Peyer's patch (tissue), 4 donors: ENCODE measurements around the gene RBL1. TPM values are rescaled to one million over a fixed set of nuclear protein-coding genes. Genes with fewer than 3 reads are reported as not detected.

Experiments
- DNase-seq, 3 donors: peaks; one replicate each; pipeline ENCODE4 v3.0.0-alpha.2; 2017 to 2019
- H3K27ac ChIP-seq, 4 donors: fragments of 200-600 bp; sonication (generic); one replicate each; pipeline ENCODE4 v1.5.1; 2016 to 2019
- H3K27me3 ChIP-seq, 2 donors: fragments of 200-600 bp; sonication (generic); one replicate each; pipeline ENCODE4 v1.5.1; 2019
- H3K36me3 ChIP-seq, 3 donors: fragments of 200-600 bp; sonication (generic); one replicate each; pipeline ENCODE4 v1.5.1; 2016 to 2019
- H3K4me1 ChIP-seq, 4 donors: fragments of 200-600 bp; sonication (generic); one replicate each; pipeline ENCODE4 v1.5.1; 2016 to 2019
- H3K4me3 ChIP-seq, 4 donors: fragments of 200-600 bp; sonication (generic); 1 replicate in 3 of 4; 2 replicates in 1 of 4; pipeline ENCODE4 v1.5.1; 2016 to 2019; ENCODE audit warnings: mild to moderate bottlenecking in 1 of 4
- H3K9me3 ChIP-seq, 4 donors: fragments of 200-600 bp; sonication (generic); one replicate each; pipeline ENCODE4 v1.5.1; 2016 to 2019; ENCODE audit warnings: mild to moderate bottlenecking in 1 of 4
- POLR2A ChIP-seq, 2 donors: fragments of 450-650 bp; IDR thresholded peaks; one replicate each; pipeline ENCODE4 v1.5.1; 2017; ENCODE audit warnings: antibody characterized with exemption in 2 of 2, mild to moderate bottlenecking in 2 of 2, moderate library complexity in 2 of 2
- small RNA-seq, 2 donors: library from RNA; depleted of rRNA; stranded (forward); fragments of <200 nt; gene quantifications; one replicate each; pipeline ENCODE3, GENCODE V24; 2016
- total RNA-seq, 4 donors: library from RNA; depleted of rRNA; stranded (reverse); fragments of >200 nt; gene quantifications; one replicate each; pipeline ENCODE4 v1.1.0, GENCODE V29; 2016
- TF ChIP-seq, protein P1 (sequence below), 6 experiments: fragments of 450-650 bp in 4 of 6; fragments of 200-600 bp in 2 of 6; sonication (generic) in 1 of 6; IDR thresholded peaks; one replicate each; pipeline ENCODE4 v1.5.1; 2017 to 2019; ENCODE audit warnings: antibody characterized with exemption in 6 of 6, mild to moderate bottlenecking in 3 of 6, moderate library complexity in 1 of 6

RBL1 gene
- total RNA-seq, 4 donors from 2014 or later = 5.8 to 33.8 (median 5.9) TPM

DNA sequence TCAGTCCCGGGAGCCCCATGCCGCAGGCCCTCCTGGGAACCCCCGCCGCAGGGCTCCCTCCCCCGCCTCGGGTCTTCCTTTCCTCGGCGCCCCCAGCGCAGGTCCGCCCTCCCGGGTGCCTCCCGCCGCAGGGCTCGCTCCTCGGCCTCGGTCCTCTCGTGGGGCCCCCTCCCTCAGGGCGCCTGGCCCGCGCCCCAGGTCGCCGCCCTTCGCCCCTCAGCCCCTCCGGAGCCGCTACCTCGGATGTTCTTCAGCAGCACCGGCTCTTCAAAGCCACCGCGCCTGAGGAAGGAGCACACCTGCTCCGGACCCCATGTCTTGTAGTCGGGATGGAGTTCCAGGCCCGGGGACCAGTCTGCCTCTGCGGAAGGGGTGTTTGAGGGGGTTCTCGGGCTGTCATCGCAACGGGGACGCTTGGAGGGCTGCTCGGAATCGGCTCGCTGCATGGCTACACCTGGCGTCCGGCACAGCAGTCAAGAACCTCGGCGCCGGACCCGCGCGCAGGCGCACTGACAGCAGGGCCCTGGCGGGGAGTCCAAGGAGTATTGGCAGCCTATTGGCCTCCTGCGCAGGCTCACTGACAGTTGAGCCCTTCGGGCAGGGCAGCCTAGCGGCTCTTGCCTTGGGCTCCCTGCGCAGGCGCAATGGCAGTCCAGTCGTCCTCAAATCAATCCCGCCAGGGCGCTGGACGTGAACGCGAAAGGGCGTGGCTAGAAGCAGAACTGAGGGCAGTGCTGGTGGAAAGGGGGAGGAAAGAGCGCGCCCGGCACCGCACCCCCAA is 144.4 kb downstream of the RBL1 start, which contains the start of gene SAMHD1:
Gene SAMHD1 (minus strand): TSS at position 511 of the 781 bp plus-strand sequence. CDS start 65 bp downstream, at position 446.
- no peaks in the 10 kb centered on the region for H3K9me3 ChIP-seq
- TF ChIP-seq, protein P1, sequence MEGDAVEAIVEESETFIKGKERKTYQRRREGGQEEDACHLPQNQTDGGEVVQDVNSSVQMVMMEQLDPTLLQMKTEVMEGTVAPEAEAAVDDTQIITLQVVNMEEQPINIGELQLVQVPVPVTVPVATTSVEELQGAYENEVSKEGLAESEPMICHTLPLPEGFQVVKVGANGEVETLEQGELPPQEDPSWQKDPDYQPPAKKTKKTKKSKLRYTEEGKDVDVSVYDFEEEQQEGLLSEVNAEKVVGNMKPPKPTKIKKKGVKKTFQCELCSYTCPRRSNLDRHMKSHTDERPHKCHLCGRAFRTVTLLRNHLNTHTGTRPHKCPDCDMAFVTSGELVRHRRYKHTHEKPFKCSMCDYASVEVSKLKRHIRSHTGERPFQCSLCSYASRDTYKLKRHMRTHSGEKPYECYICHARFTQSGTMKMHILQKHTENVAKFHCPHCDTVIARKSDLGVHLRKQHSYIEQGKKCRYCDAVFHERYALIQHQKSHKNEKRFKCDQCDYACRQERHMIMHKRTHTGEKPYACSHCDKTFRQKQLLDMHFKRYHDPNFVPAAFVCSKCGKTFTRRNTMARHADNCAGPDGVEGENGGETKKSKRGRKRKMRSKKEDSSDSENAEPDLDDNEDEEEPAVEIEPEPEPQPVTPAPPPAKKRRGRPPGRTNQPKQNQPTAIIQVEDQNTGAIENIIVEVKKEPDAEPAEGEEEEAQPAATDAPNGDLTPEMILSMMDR (IDR thresholded peaks at IDR 0.05) = peak in 3 of 6 experiments; percentile 22 to 52 (median 43)
- TF ChIP-seq POLR2A (IDR thresholded peaks at IDR 0.05) = peak; percentile 57 to 90
- peaks cover 0 to 19% (median 5%) of the 10 kb centered on the region in 4 donors for H3K4me1 ChIP-seq
- peak; percentile 91 to 99 (median 95) for DNase-seq
- peak within 1 kb of the TSS; percentile 85 to 96 (median 90) for H3K27ac ChIP-seq
- H3K36me3 ChIP-seq = no peaks in the 10 kb centered on the region
- peak within 1 kb of the TSS; percentile 68 to 98 (median 84) for H3K4me3 ChIP-seq
- H3K27me3 ChIP-seq = no peaks in the 10 kb centered on the region

DNA sequence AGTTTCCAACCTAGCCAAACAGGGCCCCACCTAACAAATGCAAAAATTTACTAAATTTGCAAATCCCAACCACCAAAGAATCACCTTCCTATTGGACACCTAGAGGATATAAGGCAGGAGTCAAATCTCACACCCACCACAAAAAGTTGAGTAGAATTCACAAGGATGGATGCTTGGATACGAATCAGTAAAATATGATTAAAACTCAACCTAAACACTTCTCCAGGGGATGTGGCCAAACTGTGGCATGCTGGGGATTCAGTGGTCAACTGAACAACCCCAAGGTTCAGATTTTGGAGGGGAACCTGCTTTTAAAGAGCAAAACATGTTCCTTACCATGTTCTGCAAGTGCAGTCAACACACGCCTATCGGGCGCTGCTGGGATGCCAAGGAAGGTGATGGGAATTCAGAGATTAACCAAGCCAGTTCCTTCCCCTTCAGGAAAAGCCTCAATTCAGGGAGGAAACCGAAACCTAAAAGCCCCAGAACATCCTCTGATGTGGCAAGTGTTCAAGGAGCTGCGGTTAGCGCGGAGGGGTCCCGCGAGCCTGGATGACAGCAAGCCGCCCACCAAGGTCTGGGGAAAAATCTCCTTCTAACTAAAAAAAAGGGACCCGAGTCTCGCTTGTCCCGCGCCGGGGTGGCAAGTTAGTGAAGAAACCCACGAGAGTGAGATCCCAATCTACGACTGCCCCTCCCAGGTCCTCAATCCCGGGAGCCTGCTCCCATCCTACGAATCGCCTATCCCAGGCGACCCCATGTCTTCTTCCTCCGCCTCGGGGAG is 145.2 kb downstream of the RBL1 start:
- Histone ChIP-seq H3K36me3 (peaks cover 0 to 7% (median 0%) of the 10 kb centered on the region in 3 donors), H3K27me3 (no peaks in the 10 kb centered on the region), H3K9me3 (no peaks in the 10 kb centered on the region), H3K4me3 (peak overlapping the region; percentile 68 to 98 (median 84)), H3K27ac (peak overlapping the region; percentile 85 to 96 (median 90)), H3K4me1 (peaks cover 0 to 27% (median 5%) of the 10 kb centered on the region in 4 donors)
- TF ChIP-seq, protein P1 (IDR thresholded peaks at IDR 0.05) = no peak
- no peak for TF ChIP-seq POLR2A (IDR thresholded peaks at IDR 0.05)
- peak in 1 of 3 donors; percentile 43 for DNase-seq

Small RNAs within 50 kb of the gene (small RNA-seq; reads per million reads assigned to genes)
- gene RPS3AP3 = 0 reads per million in 2 donors

Other genes with a start within 250 kb of the RBL1 start
- gene TLDC2, start 219.9 kb downstream of the RBL1 start, total RNA-seq = 100 to 1,000 TPM in 2 of 4 donors, 10 to 100 TPM in 2; 22.3 to 114 (median 70.1) TPM
- gene SAMHD1, start 144.3 kb downstream of the RBL1 start, total RNA-seq = 100 to 1,000 TPM in 1 of 4 donors, 10 to 100 TPM in 3; 26.4 to 195 (median 77.5) TPM
- 100 to 1,000 TPM in 3 of 4 donors, 10 to 100 TPM in 1; 95.2 to 116 (median 109) TPM for gene RPN2, start 83.3 kb upstream of the RBL1 start, total RNA-seq
- gene MROH8, start 83.6 kb upstream of the RBL1 start, total RNA-seq = 10 to 100 TPM in 1 of 4 donors, 1 to 10 TPM in 2, under 1 TPM in 1; 0.54 to 14.0 (median 3.2) TPM
- not detected for gene GHRH, start 165.8 kb upstream of the RBL1 start, total RNA-seq
- gene MANBAL, start 193.7 kb upstream of the RBL1 start, total RNA-seq = 10 to 100 TPM; 19.8 to 31.4 (median 24.8) TPM